WI38 (cell line): ENCODE results near the gene ALAS1.

Source experiments
- H3K4me3 ChIP-seq: 2 replicates; pipeline ENCODE4 v1.5.1; 2011; ENCODE audit warnings: low read depth, mild to moderate bottlenecking, control low read depth, low read length
- TF ChIP-seq, protein P1 (sequence below): IDR thresholded peaks from 2 replicates; pipeline ENCODE4 v1.5.1; 2012; ENCODE audit warnings: low read depth, mild to moderate bottlenecking, control low read depth, low read length

The ALAS1 gene

GRCh38 chr3:52223449-52224408 is 25.8 kb downstream of the ALAS1 start:
- TF ChIP-seq, protein P1, sequence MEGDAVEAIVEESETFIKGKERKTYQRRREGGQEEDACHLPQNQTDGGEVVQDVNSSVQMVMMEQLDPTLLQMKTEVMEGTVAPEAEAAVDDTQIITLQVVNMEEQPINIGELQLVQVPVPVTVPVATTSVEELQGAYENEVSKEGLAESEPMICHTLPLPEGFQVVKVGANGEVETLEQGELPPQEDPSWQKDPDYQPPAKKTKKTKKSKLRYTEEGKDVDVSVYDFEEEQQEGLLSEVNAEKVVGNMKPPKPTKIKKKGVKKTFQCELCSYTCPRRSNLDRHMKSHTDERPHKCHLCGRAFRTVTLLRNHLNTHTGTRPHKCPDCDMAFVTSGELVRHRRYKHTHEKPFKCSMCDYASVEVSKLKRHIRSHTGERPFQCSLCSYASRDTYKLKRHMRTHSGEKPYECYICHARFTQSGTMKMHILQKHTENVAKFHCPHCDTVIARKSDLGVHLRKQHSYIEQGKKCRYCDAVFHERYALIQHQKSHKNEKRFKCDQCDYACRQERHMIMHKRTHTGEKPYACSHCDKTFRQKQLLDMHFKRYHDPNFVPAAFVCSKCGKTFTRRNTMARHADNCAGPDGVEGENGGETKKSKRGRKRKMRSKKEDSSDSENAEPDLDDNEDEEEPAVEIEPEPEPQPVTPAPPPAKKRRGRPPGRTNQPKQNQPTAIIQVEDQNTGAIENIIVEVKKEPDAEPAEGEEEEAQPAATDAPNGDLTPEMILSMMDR: no peak
- no peak overlapping the region for H3K4me3 ChIP-seq

- H3K4me3 ChIP-seq: no peak within 1 kb of the TSS
Measured at GRCh38 chr3:52225452-52226228, 27.7 kb downstream of the ALAS1 start, which contains the start of gene TLR9. TLR9 (minus strand) TSS chr3:52225645; CDS start chr3:52225529, 116 bp downstream.

DNA sequence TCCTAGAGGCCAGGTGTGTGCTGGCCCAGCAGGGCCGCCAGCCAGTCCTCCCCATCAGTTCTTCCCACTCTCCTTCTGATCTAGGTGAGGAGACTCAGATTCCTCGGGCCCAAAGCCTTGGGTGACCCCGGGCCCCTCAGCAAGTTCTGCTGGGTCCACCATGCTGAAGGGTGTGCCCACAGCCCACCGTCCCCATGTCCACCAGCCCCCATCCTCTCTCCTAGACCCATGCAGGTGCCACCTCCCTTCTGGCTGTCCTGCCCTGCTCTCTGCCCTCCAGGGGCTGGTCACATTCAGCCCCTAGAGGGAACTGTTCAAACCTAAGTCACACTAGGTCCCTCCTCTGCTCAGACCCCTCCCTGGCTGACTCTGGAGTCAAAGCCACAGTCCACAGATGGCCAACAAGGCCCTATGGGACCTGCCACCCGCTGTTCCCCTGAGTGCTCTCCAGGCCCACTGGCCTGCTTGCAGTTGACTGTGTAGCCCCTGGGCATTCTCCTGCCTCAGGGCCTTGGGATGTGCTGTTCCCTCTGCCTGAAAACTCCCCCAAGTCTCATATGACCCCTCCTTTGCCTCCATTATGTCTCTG is 28.4 kb downstream of the ALAS1 start:
- TF ChIP-seq, protein P1: no peak
- H3K4me3 ChIP-seq: no peak overlapping the region

More at GRCh38 chr3:52225452-52226228, 27.7 kb downstream of the ALAS1 start, which contains the start of gene TLR9:
- TF ChIP-seq, protein P1: no peak

- H3K4me3 ChIP-seq: no peak overlapping the region
- TF ChIP-seq, protein P1: no peak
Measured at GRCh38 chr3:52227117-52227516, 29.2 kb downstream of the ALAS1 start.

- no peak overlapping the region for H3K4me3 ChIP-seq
- TF ChIP-seq, protein P1: no peak
Measured at GRCh38 chr3:52227766-52228165, 29.8 kb downstream of the ALAS1 start.

DNA sequence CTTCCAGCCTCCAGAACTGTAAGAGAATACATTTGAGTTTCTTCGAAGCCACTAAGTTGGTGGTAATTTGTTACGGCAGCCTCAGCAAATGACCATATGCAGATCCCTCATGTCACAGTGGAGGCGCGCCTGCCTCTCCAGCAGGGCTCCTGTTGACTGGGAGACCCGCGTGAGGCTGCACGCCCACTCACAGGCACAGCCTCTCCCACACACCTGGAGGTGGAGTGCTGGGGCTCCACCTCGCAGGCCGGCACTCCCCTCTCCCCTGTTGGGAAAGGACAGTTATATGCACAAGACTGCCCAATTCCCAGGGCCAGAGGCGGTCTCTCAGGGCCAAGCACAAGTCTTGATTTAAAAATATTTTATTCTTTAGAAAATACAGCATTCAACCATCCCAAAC is 30.3 kb downstream of the ALAS1 start:
- TF ChIP-seq, protein P1: no peak

More for the DNA sequence above, 30.3 kb downstream of the ALAS1 start:
- no peak overlapping the region for H3K4me3 ChIP-seq
